Stimulated activated naive CD4-positive, alpha-beta T cell (primary cell): ENCODE data around the gene PLXNB2.

Experiments
- DNase-seq, 6 experiments: peaks; one replicate each; lab custom pipeline; 2025; lab: John Stamatoyannopoulos, UW

PLXNB2 gene

GRCh38 chr22:50252082-50253045 lies 55.1 kb downstream of the PLXNB2 start:
- peak; percentile 43 to 69 (median 52) for DNase-seq

GRCh38 chr22:50251477-50252081 lies 55.9 kb downstream of the PLXNB2 start:
- peak in 3 of 6 experiments; percentile 33 to 67 (median 56) for DNase-seq

- peak; percentile 56 to 77 (median 72) for DNase-seq
These were observed 56.6 kb downstream of the PLXNB2 start, which contains the start of gene HDAC10 for GRCh38 chr22:50250555-50251476. TSS of gene HDAC10 (minus strand) at chr22:50251265. CDS start at chr22:50251032, 233 bp downstream.

GRCh38 chr22:50250249-50250554 lies 57.2 kb downstream of the PLXNB2 start:
- DNase-seq: no peak

- no peak for DNase-seq
These were observed 57.9 kb downstream of the PLXNB2 start for GRCh38 chr22:50249341-50250248.

GRCh38 chr22:50248196-50249081 lies 59.0 kb downstream of the PLXNB2 start:
- DNase-seq: no peak

GRCh38 chr22:50247748-50248147 lies 59.7 kb downstream of the PLXNB2 start:
- peak in 2 of 6 experiments; percentile 16 to 33 for DNase-seq

- DNase-seq: no peak
These were observed 60.9 kb downstream of the PLXNB2 start for GRCh38 chr22:50246242-50247175.

GRCh38 chr22:50245214-50246072 lies 62.0 kb downstream of the PLXNB2 start:
- DNase-seq: peak in 2 of 6 experiments; percentile 75 to 82

- peak; percentile 82 to 93 (median 88) for DNase-seq
These were observed 62.8 kb downstream of the PLXNB2 start, which contains the start of gene TUBGCP6 for GRCh38 chr22:50244420-50245213. TSS of gene TUBGCP6 (minus strand) at chr22:50245023. CDS start at chr22:50244459, 564 bp downstream.

- DNase-seq: peak in 1 of 6 experiments; percentile 38
These were observed 63.6 kb downstream of the PLXNB2 start for GRCh38 chr22:50243685-50244419.

GRCh38 chr22:50242406-50242949 lies 65.0 kb downstream of the PLXNB2 start:
- no peak for DNase-seq

GRCh38 chr22:50238755-50239154 lies 68.7 kb downstream of the PLXNB2 start:
- no peak for DNase-seq

GRCh38 chr22:50236731-50237409 lies 70.6 kb downstream of the PLXNB2 start:
- DNase-seq: no peak

- DNase-seq: no peak
These were observed 74.2 kb downstream of the PLXNB2 start for GRCh38 chr22:50233223-50233622.
